CD4-positive, alpha-beta memory T cell (primary cell): ENCODE data around the gene TRMT11. TPM values are rescaled to one million over a fixed set of nuclear protein-coding genes. Genes with fewer than 3 reads are reported as not detected.

ENCODE experiments used
- CTCF ChIA-PET: fragments of 350-600 bp; sonication (Branson Sonifier 250); formaldehyde crosslinking; loops from one replicate; lab custom pipeline; 2021; ENCODE audit warnings: inconsistent platforms; ENCODE audit not compliant: partially characterized antibody; lab: Charles Lee
- POLR2A ChIA-PET: fragments of 350-600 bp; sonication (Branson Sonifier 250); formaldehyde crosslinking; loops from one replicate; lab custom pipeline; 2021; ENCODE audit not compliant: partially characterized antibody; lab: Charles Lee
- DNase-seq, 5 donors: peaks; one replicate each; pipeline versions ENCODE4 v3.0.0 to v3.0.0-alpha.2; 2020 to 2022; ENCODE audit warnings: mixed read lengths in 1 of 5
- H3K27ac ChIP-seq: one replicate; pipeline ENCODE4 v1.7.0; 2013; ENCODE audit warnings: low read depth, low read length
- H3K27me3 ChIP-seq: 2 replicates; pipeline ENCODE4 v1.7.0; 2013; ENCODE audit warnings: mild to moderate bottlenecking, low read length, moderate library complexity; ENCODE audit not compliant: insufficient read depth
- H3K36me3 ChIP-seq: 2 replicates; pipeline ENCODE4 v1.7.0; 2013; ENCODE audit warnings: mild to moderate bottlenecking, low read length, moderate library complexity; ENCODE audit not compliant: insufficient read depth
- H3K4me1 ChIP-seq: 2 replicates; pipeline ENCODE4 v1.7.0; 2013; ENCODE audit warnings: mild to moderate bottlenecking, low read length, moderate library complexity; ENCODE audit not compliant: insufficient read depth
- H3K4me3 ChIP-seq, 2 donors: one replicate each; pipeline ENCODE4 v1.7.0; 2013; ENCODE audit warnings: low read length in 2 of 2, mild to moderate bottlenecking in 1 of 2
- H3K9me3 ChIP-seq, 2 donors: one replicate each; pipeline ENCODE4 v1.7.0; 2013; ENCODE audit warnings: low read length in 2 of 2, control low read depth in 1 of 2; ENCODE audit not compliant: control insufficient read depth in 1 of 2
- H3K27ac Mint-ChIP-seq, 7 donors: one replicate each; pipeline ENCODE4 v1.8.0; 2020 to 2021; ENCODE audit warnings: mixed read lengths in 7 of 7, mild to moderate bottlenecking in 6 of 7, inconsistent platforms in 3 of 7, moderate library complexity in 3 of 7
- H3K27me3 Mint-ChIP-seq, 2 donors: one replicate each; pipeline ENCODE4 v1.8.0; 2020 to 2021; ENCODE audit warnings: mixed read lengths in 2 of 2
- H3K36me3 Mint-ChIP-seq, 2 donors: one replicate each; pipeline ENCODE4 v1.8.0; 2020 to 2021; ENCODE audit warnings: mixed read lengths in 2 of 2, inconsistent platforms in 1 of 2, mild to moderate bottlenecking in 1 of 2
- H3K4me1 Mint-ChIP-seq, 4 donors: one replicate each; pipeline ENCODE4 v1.8.0; 2020 to 2021; ENCODE audit warnings: mixed read lengths in 4 of 4, mild to moderate bottlenecking in 1 of 4
- H3K4me3 Mint-ChIP-seq, 8 donors: one replicate each; pipeline ENCODE4 v1.8.0; 2020 to 2021; ENCODE audit warnings: mixed read lengths in 8 of 8, mild to moderate bottlenecking in 7 of 8, moderate library complexity in 6 of 8, inconsistent platforms in 3 of 8
- H3K9me3 Mint-ChIP-seq, 8 donors: one replicate each; pipeline ENCODE4 v1.8.0; 2020 to 2021; ENCODE audit warnings: mixed read lengths in 8 of 8, mild to moderate bottlenecking in 5 of 8, inconsistent platforms in 3 of 8, moderate library complexity in 1 of 8
- intact Hi-C: fragments of 100-400 bp; cut with micrococcal nuclease; formaldehyde crosslinking; loops from one replicate; pipeline ENCODE4 v1.15.1; 2023
- polyA plus RNA-seq, 2 donors: library from polyadenylated mRNA; unstranded; fragments of 300-500 nt; fragmentation: Illumina TruSeq; gene quantifications; one replicate each; pipeline ENCODE4 v1.2.3, GENCODE V29; 2021
- total RNA-seq, 2 experiments: library from RNA; stranded (reverse); gene quantifications; one replicate each; pipeline ENCODE4 v1.2.3, GENCODE V29; 2021

Gene TRMT11
- total and polyA plus RNA-seq, 4 experiments from 2014 or later, result 7.8 to 30.8 (median 20.7) TPM

- intact Hi-C loops, result no loop called here
- no peaks in the 10 kb centered on the region for H3K27me3 ChIP-seq
- ChIA-PET POLR2A (no interaction called here), CTCF (interaction anchor here (1.7 kb wide), 1 partner anchor 79 kb away, joined by 5 read pairs; the partner anchor contains the start of gene HINT3)
- Mint-ChIP-seq H3K4me1 (peaks cover 6 to 18% (median 7%) of the 10 kb centered on the region in 4 donors), H3K27ac (no peak overlapping the region), H3K4me3 (no peak overlapping the region), H3K36me3 (peaks cover 63 to 73% of the 10 kb centered on the region in 2 donors), H3K9me3 (no peaks in the 10 kb centered on the region), H3K27me3 (no peaks in the 10 kb centered on the region)
- no peaks in the 10 kb centered on the region for H3K4me1 ChIP-seq
- H3K9me3 ChIP-seq, result no peaks in the 10 kb centered on the region
- DNase-seq, result no peak
- peaks cover 5% of the 10 kb centered on the region for H3K36me3 ChIP-seq
- H3K4me3 ChIP-seq, result no peak overlapping the region
- no peak overlapping the region for H3K27ac ChIP-seq
These were observed 49.4 kb downstream of the TRMT11 start for GRCh38 chr6:126035764-126036163.

- H3K36me3 ChIP-seq, result peaks cover 5% of the 10 kb centered on the region
- H3K27me3 ChIP-seq, result no peaks in the 10 kb centered on the region
- no peak overlapping the region for H3K4me3 ChIP-seq
- H3K4me3 Mint-ChIP-seq, result no peak overlapping the region
- CTCF ChIA-PET, result interaction anchor here (1.3 kb wide), 1 partner anchor 16 kb away, joined by 3 read pairs; no protein-coding TSS in a partner anchor
- H3K4me1 Mint-ChIP-seq, result peaks cover 6 to 9% (median 6%) of the 10 kb centered on the region in 4 donors
- peaks cover 73 to 77% of the 10 kb centered on the region in 2 donors for H3K36me3 Mint-ChIP-seq
- intact Hi-C loops, result no loop called here
- no peak for DNase-seq
- no peaks in the 10 kb centered on the region for H3K9me3 ChIP-seq
- peaks cover 0 to 6% (median 2%) of the 10 kb centered on the region in 8 donors for H3K9me3 Mint-ChIP-seq
- H3K27ac Mint-ChIP-seq, result no peak overlapping the region
- POLR2A ChIA-PET, result no interaction called here
- no peaks in the 10 kb centered on the region for H3K4me1 ChIP-seq
- no peak overlapping the region for H3K27ac ChIP-seq
- no peaks in the 10 kb centered on the region for H3K27me3 Mint-ChIP-seq
These were observed 51.9 kb downstream of the TRMT11 start for GRCh38 chr6:126038234-126038633.

- Histone ChIP-seq H3K9me3 (no peaks in the 10 kb centered on the region), H3K27me3 (no peaks in the 10 kb centered on the region), H3K36me3 (peaks cover 5% of the 10 kb centered on the region), H3K4me1 (no peaks in the 10 kb centered on the region), H3K27ac (no peak overlapping the region), H3K4me3 (no peak overlapping the region)
- ChIA-PET CTCF (no interaction called here), POLR2A (no interaction called here)
- peaks cover 0 to 6% (median 2%) of the 10 kb centered on the region in 8 donors for H3K9me3 Mint-ChIP-seq
- peaks cover 72 to 74% of the 10 kb centered on the region in 2 donors for H3K36me3 Mint-ChIP-seq
- intact Hi-C loops, result no loop called here
- no peak for DNase-seq
- peaks cover 0 to 5% (median 0%) of the 10 kb centered on the region in 4 donors for H3K4me1 Mint-ChIP-seq
- no peak overlapping the region for H3K27ac Mint-ChIP-seq
- no peak overlapping the region for H3K4me3 Mint-ChIP-seq
- no peaks in the 10 kb centered on the region for H3K27me3 Mint-ChIP-seq
These were observed 52.9 kb downstream of the TRMT11 start for GRCh38 chr6:126039284-126039683.

GRCh38 chr6:126040394-126040793 lies 54.1 kb downstream of the TRMT11 start:
- intact Hi-C loops, result no loop called here
- no peak for DNase-seq
- ChIA-PET CTCF (no interaction called here), POLR2A (no interaction called here)
- Mint-ChIP-seq H3K27me3 (no peaks in the 10 kb centered on the region), H3K4me3 (no peak overlapping the region), H3K9me3 (peaks cover 0 to 6% (median 2%) of the 10 kb centered on the region in 8 donors), H3K36me3 (peaks cover 66 to 72% of the 10 kb centered on the region in 2 donors), H3K27ac (no peak overlapping the region), H3K4me1 (peaks cover 0 to 3% (median 0%) of the 10 kb centered on the region in 4 donors)
- peaks cover 5% of the 10 kb centered on the region for H3K36me3 ChIP-seq
- H3K4me3 ChIP-seq, result no peak overlapping the region
- H3K27me3 ChIP-seq, result no peaks in the 10 kb centered on the region
- H3K4me1 ChIP-seq, result no peaks in the 10 kb centered on the region
- no peaks in the 10 kb centered on the region for H3K9me3 ChIP-seq
- no peak overlapping the region for H3K27ac ChIP-seq

GRCh38 chr6:126040826-126041225 lies 54.5 kb downstream of the TRMT11 start:
- intact Hi-C loops, result no loop called here

GRCh38 chr6:126041516-126041915 lies 55.2 kb downstream of the TRMT11 start:
- Histone ChIP-seq H3K4me3 (no peak overlapping the region), H3K36me3 (peaks cover 5% of the 10 kb centered on the region), H3K27me3 (no peaks in the 10 kb centered on the region), H3K27ac (no peak overlapping the region), H3K4me1 (no peaks in the 10 kb centered on the region), H3K9me3 (no peaks in the 10 kb centered on the region)
- H3K4me3 Mint-ChIP-seq, result no peak overlapping the region
- H3K27ac Mint-ChIP-seq, result no peak overlapping the region
- no peaks in the 10 kb centered on the region for H3K4me1 Mint-ChIP-seq
- peaks cover 61 to 67% of the 10 kb centered on the region in 2 donors for H3K36me3 Mint-ChIP-seq
- ChIA-PET POLR2A (no interaction called here), CTCF (no interaction called here)
- intact Hi-C loops, result no loop called here
- no peak for DNase-seq
- H3K27me3 Mint-ChIP-seq, result no peaks in the 10 kb centered on the region
- H3K9me3 Mint-ChIP-seq, result peaks cover 0 to 6% (median 2%) of the 10 kb centered on the region in 8 donors

More at GRCh38 chr6:126040826-126041225, 54.5 kb downstream of the TRMT11 start:
- H3K27ac ChIP-seq, result no peak overlapping the region
- no peaks in the 10 kb centered on the region for H3K9me3 ChIP-seq
- ChIA-PET POLR2A (no interaction called here), CTCF (no interaction called here)
- no peaks in the 10 kb centered on the region for H3K27me3 ChIP-seq
- no peak overlapping the region for H3K4me3 ChIP-seq
- no peak for DNase-seq
- peaks cover 5% of the 10 kb centered on the region for H3K36me3 ChIP-seq
- peaks cover 63 to 71% of the 10 kb centered on the region in 2 donors for H3K36me3 Mint-ChIP-seq
- no peak overlapping the region for H3K27ac Mint-ChIP-seq
- H3K9me3 Mint-ChIP-seq, result peaks cover 0 to 6% (median 2%) of the 10 kb centered on the region in 8 donors
- H3K4me3 Mint-ChIP-seq, result no peak overlapping the region
- H3K27me3 Mint-ChIP-seq, result no peaks in the 10 kb centered on the region
- no peaks in the 10 kb centered on the region for H3K4me1 ChIP-seq
- H3K4me1 Mint-ChIP-seq, result peaks cover 0 to 3% (median 0%) of the 10 kb centered on the region in 4 donors

- no peak overlapping the region for H3K27ac ChIP-seq
- no peak overlapping the region for H3K27ac Mint-ChIP-seq
- peaks cover 62 to 64% of the 10 kb centered on the region in 2 donors for H3K36me3 Mint-ChIP-seq
- H3K4me1 ChIP-seq, result no peaks in the 10 kb centered on the region
- H3K4me3 ChIP-seq, result no peak overlapping the region
- H3K27me3 Mint-ChIP-seq, result no peaks in the 10 kb centered on the region
- ChIA-PET POLR2A (no interaction called here), CTCF (no interaction called here)
- peaks cover 0 to 6% (median 3%) of the 10 kb centered on the region in 8 donors for H3K9me3 Mint-ChIP-seq
- no peak for DNase-seq
- H3K4me3 Mint-ChIP-seq, result no peak overlapping the region
- no peaks in the 10 kb centered on the region for H3K9me3 ChIP-seq
- H3K36me3 ChIP-seq, result peaks cover 5% of the 10 kb centered on the region
- intact Hi-C loops, result no loop called here
- no peaks in the 10 kb centered on the region for H3K27me3 ChIP-seq
- no peaks in the 10 kb centered on the region for H3K4me1 Mint-ChIP-seq
These were observed 55.7 kb downstream of the TRMT11 start for GRCh38 chr6:126042001-126042419.
